ENCODE measurements around the gene ZSWIM2. TPM values are rescaled to one million over a fixed set of nuclear protein-coding genes. Genes with fewer than 3 reads are reported as not detected.
"Not testable (repeated sequence)": the region's sequence is repeated elsewhere in the genome, so short reads cannot be mapped to it uniquely, and the experiment has no call there.

Gene ZSWIM2
- total RNA-seq, 1 donor from 2014 or later, result 0.16 TPM

GRCh38 chr2:186852508-186852907 lies 3.5 kb upstream of the ZSWIM2 start:
- no peak for DNase-seq (ENCODE audit: low read depth)

- DNase-seq (ENCODE audit: low read depth), result no peak
Measured at GRCh38 chr2:186842373-186842772, 6.6 kb downstream of the ZSWIM2 start.

- DNase-seq (ENCODE audit: low read depth), result peak; percentile 32
Measured at GRCh38 chr2:186841940-186842339, 7.0 kb downstream of the ZSWIM2 start.

GRCh38 chr2:186835628-186836027 lies 13.3 kb downstream of the ZSWIM2 start:
- no peak for DNase-seq (ENCODE audit: low read depth)

GRCh38 chr2:186827862-186828492 lies 21.0 kb downstream of the ZSWIM2 start:
- DNase-seq (ENCODE audit: low read depth), result no peak

- DNase-seq (ENCODE audit: low read depth), result no peak
Measured at GRCh38 chr2:186827411-186827810, 21.6 kb downstream of the ZSWIM2 start.

GRCh38 chr2:186822323-186822722 lies 26.6 kb downstream of the ZSWIM2 start:
- DNase-seq (ENCODE audit: low read depth), result no peak

- DNase-seq (ENCODE audit: low read depth), result no peak
Measured at GRCh38 chr2:186820303-186820702, 28.7 kb downstream of the ZSWIM2 start.

GRCh38 chr2:186811760-186812159 lies 37.2 kb downstream of the ZSWIM2 start:
- DNase-seq (ENCODE audit: low read depth), result not testable (repeated sequence)

GRCh38 chr2:186806591-186806990 lies 42.4 kb downstream of the ZSWIM2 start:
- DNase-seq (ENCODE audit: low read depth), result no peak

- not testable (repeated sequence) for DNase-seq (ENCODE audit: low read depth)
Measured at GRCh38 chr2:186798604-186799003, 50.4 kb downstream of the ZSWIM2 start.

- no peak for DNase-seq (ENCODE audit: low read depth)
Measured at GRCh38 chr2:186784930-186785329, 64.0 kb downstream of the ZSWIM2 start.

GRCh38 chr2:186783254-186783653 lies 65.7 kb downstream of the ZSWIM2 start:
- peak; percentile 5 for DNase-seq (ENCODE audit: low read depth)

GRCh38 chr2:186780701-186781316 lies 68.2 kb downstream of the ZSWIM2 start:
- peak; percentile 3 for DNase-seq (ENCODE audit: low read depth)

Other genes starting within 250 kb of the ZSWIM2 start
- gene FAM171B, start 155.1 kb downstream of the ZSWIM2 start, total RNA-seq, result 9.6 and 13.5 TPM in 2 replicates

Measured in myocyte (in vitro differentiated cells).